ENCODE results near the gene ARHGAP25. TPM values are rescaled to one million over a fixed set of nuclear protein-coding genes. Genes with fewer than 3 reads are reported as not detected.

Gene ARHGAP25
- total and polyA plus RNA-seq, 2 of the 4 experiments (the other 2 are of a cell fraction): 0.29 to 0.36 TPM

DNA sequence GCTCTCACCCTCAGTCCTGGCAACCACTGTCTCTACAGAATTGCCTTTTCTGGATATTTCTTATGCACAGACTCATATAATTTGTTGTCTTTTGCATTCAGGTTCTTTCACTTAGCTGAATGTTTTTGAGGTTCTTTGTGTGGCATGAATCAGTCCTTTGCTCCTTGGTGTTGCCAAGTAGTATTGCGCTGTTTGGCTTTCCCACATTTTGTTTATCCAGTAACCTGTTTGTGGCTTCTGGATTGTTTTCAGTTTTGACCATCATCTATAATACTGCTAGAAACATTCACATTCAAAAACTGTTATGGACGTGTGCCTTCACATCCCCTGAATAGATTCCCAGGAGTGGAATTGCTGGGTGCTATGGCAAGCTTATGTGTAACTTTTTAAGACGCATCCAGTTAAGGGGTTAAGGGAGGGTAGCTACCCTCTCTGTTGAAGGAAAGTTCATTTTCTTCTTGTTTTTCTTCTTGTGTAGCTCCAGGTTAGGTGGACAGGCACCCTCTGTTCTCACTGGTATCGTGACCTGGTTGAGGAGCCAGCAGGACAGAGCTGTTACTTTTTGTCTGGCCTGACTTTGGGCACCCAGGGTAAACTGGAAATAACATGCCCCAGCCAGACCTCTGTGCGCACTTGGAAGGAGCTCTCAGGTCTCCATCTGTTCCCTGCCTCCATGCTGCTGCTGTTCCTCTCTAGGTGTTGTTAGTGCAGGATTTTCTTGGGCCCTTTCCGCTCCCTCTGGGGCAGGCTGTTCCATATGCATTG, 29.6 kb downstream of the ARHGAP25 start:
- dilution Hi-C loops (cut with HindIII; ENCODE audit: low sequenced_read_pairs, unreplicated experiment): no loop called here
- H2AFZ ChIP-seq (replicated peaks; ENCODE audit: low read length, poor library complexity): peak overlapping the region; percentile 35

More for the DNA sequence above, 29.6 kb downstream of the ARHGAP25 start:
- POLR2A ChIA-PET (ENCODE audit: unreplicated experiment): no interaction called here
- Histone ChIP-seq H3K9me3 (ENCODE audit: control insufficient read depth, insufficient read depth, low read length) (no peaks in the 10 kb centered on the region), H4K8ac (ENCODE audit: low read depth in 2 of 2, low read length in 2 of 2) (peak overlapping the region; percentile 36 to 72), H3K27ac (ENCODE audit: insufficient read depth, low read length) (no peak overlapping the region; the same call in 1 of the 2 replicates), H3K9ac (ENCODE audit: low read depth, low read length) (no peak overlapping the region), H2AK5ac (ENCODE audit: low read depth, low read length) (peak overlapping the region; percentile 54), H2AK9ac (replicated peaks; ENCODE audit: low read depth, low read length, poor library complexity) (peak overlapping the region; percentile 6), H2BK20ac (ENCODE audit: low read depth, low read length) (peak overlapping the region; percentile 73; the same call in 1 of the 2 replicates), H3K36me3 (ENCODE audit: control insufficient read depth, insufficient read depth, low read length) (no peaks in the 10 kb centered on the region), H3K14ac (replicated peaks; ENCODE audit: low read depth, low read length) (peak overlapping the region; percentile 67), H4K20me1 (ENCODE audit: insufficient read depth, low read length) (no peaks in the 10 kb centered on the region), H3K27me3 (ENCODE audit: control insufficient read depth, insufficient read depth, low read length) (no peaks in the 10 kb centered on the region), H3K79me1 (ENCODE audit: low read depth in 1 of 2, low read length in 2 of 2) (no peaks in the 10 kb centered on the region), H3K9me1 (ENCODE audit: insufficient read depth, low read length) (peaks cover 9% of the 10 kb centered on the region), H2BK5ac (ENCODE audit: low read depth, low read length, poor library complexity, severe bottlenecking) (peak overlapping the region; percentile 35), H2BK120ac (ENCODE audit: low read depth, low read length) (peak overlapping the region; percentile 48), H4K5ac (ENCODE audit: low read depth, low read length) (peak overlapping the region; percentile 6), H3K4me3 (ENCODE audit: insufficient read depth, low read depth, low read length) (no peak overlapping the region), H4K91ac (ENCODE audit: insufficient read depth, low read depth, low read length) (peak overlapping the region; percentile 65), H3K56ac (ENCODE audit: extremely low read depth, insufficient read depth, low read length) (no peak overlapping the region), H3K23ac (ENCODE audit: low read depth, low read length) (no peak overlapping the region), H3K4me2 (ENCODE audit: low read depth, low read length) (peak overlapping the region; percentile 83), H3K18ac (ENCODE audit: low read depth, low read length) (peak overlapping the region; percentile 72), H3K4me1 (ENCODE audit: control insufficient read depth, insufficient read depth, low read length) (peaks cover 24% of the 10 kb centered on the region), H2BK15ac (ENCODE audit: low read depth, low read length) (peak overlapping the region; percentile 7; the same call in 2 of the 3 replicates), H3K4ac (ENCODE audit: low read depth, low read length) (peak overlapping the region; percentile 39)
- BruUV-seq (replicated peaks): no TSS peak
- TF ChIP-seq MAZ (IDR thresholded peaks at IDR 0.05; ENCODE audit: borderline replicate concordance, low read depth, low read length) (no peak), FOS (IDR thresholded peaks at IDR 0.05; ENCODE audit: low read depth, low read length) (no peak), MAFK (IDR thresholded peaks at IDR 0.05; ENCODE audit: low read depth, low read length) (no peak), CTCF (conservative IDR thresholded peaks at IDR 0.05; ENCODE audit: low read depth, low read length) (no peak), MXI1 (IDR thresholded peaks at IDR 0.05; ENCODE audit: borderline replicate concordance, low read depth, low read length) (no peak), RAD21 (IDR thresholded peaks at IDR 0.05; ENCODE audit: low read length) (no peak), RCOR1 (IDR thresholded peaks at IDR 0.05; ENCODE audit: insufficient replicate concordance, low read length) (no peak), CHD1 (IDR thresholded peaks at IDR 0.05; ENCODE audit: low read depth, low read length) (no peak), USF2 (IDR thresholded peaks at IDR 0.05; ENCODE audit: low read depth, low read length) (no peak), NFE2L2 (IDR thresholded peaks at IDR 0.05; ENCODE audit: low read depth, low read length) (no peak)
- DNase-seq: peak; percentile 41
- ATAC-seq (ENCODE audit: low read depth): no peak
- intact Hi-C loops (cut with micrococcal nuclease): no loop called here
- CTCF ChIA-PET: interaction anchor here (0.6 to 1.0 kb wide), 3 partner anchors 13 to 46 kb away, joined by 3 read pairs; no protein-coding TSS in a partner anchor
- 100% methylated on average over 1 of the region's 6 CpGs; no CpG with 5 or more reads in 1 of the 2 experiments for WGBS, 2 experiments (ENCODE audit: extremely low coverage in 2 of 2, insufficient read length in 1 of 2)
- in situ Hi-C loops (cut with MboI; ENCODE audit: low sequenced_read_pairs): no loop called here
